GM13977 (cell line): ENCODE results near the gene LIN7C.

Experiments used
- DNase-seq: peaks from one replicate; pipeline ENCODE4 v3.0.0; 2012; ENCODE audit warnings: low spot score
- CTCF ChIP-seq: IDR thresholded peaks from 2 replicates; pipeline ENCODE4 v1.5.1; 2012; ENCODE audit warnings: mild to moderate bottlenecking, control low read depth; ENCODE audit not compliant: insufficient read depth; ENCODE audit errors: extremely low read depth, missing control alignments
- in situ Hi-C: fragments of 300-500 bp; cut with MboI; formaldehyde crosslinking; loops from one replicate; pipeline ENCODE4 v1.12.0; 2022; ENCODE audit warnings: low sequenced_read_pairs, low pct_unique_long_range_greater_than_20kb, mixed read lengths, inconsistent platforms; ENCODE audit not compliant: unreplicated experiment

LIN7C gene

GRCh38 chr11:27477243-27477642, 29.3 kb downstream of the LIN7C start:
- no peak for DNase-seq
- TF ChIP-seq CTCF: no peak
- in situ Hi-C loops: loop anchor here (25.0 kb wide), 1 partner anchor 715 kb away; no protein-coding TSS in a partner anchor

GRCh38 chr11:27475622-27476021, 30.9 kb downstream of the LIN7C start:
- no peak for TF ChIP-seq CTCF
- in situ Hi-C loops: loop anchor here (25.0 kb wide), 1 partner anchor 713 kb away; no protein-coding TSS in a partner anchor

GRCh38 chr11:27473017-27473406, 33.6 kb downstream of the LIN7C start:
- in situ Hi-C loops: no loop called here
- no peak for DNase-seq
- TF ChIP-seq CTCF: no peak

More at GRCh38 chr11:27475622-27476021, 30.9 kb downstream of the LIN7C start:
- DNase-seq: no peak

- DNase-seq: peak; percentile 73
- TF ChIP-seq CTCF: no peak
- in situ Hi-C loops: no loop called here
Measured at GRCh38 chr11:27472398-27473016, 34.1 kb downstream of the LIN7C start, which contains the start of gene LGR4. Gene LGR4 (minus strand): TSS chr11:27472790. CDS start chr11:27472302, 488 bp downstream.

- TF ChIP-seq CTCF: no peak
- in situ Hi-C loops: no loop called here
- DNase-seq: peak; percentile 54
Measured at GRCh38 chr11:27471589-27472397, 34.8 kb downstream of the LIN7C start.

- DNase-seq: no peak
- TF ChIP-seq CTCF: no peak
- in situ Hi-C loops: no loop called here
Measured at GRCh38 chr11:27470826-27471588, 35.6 kb downstream of the LIN7C start.
